ENCODE results near the gene COL1A1. TPM values are rescaled to one million over a fixed set of nuclear protein-coding genes. Genes with fewer than 3 reads are reported as not detected.

The COL1A1 gene
- total RNA-seq, 6 experiments from 2014 or later, result 4,948 to 7,804 (median 5,240) TPM

DNA sequence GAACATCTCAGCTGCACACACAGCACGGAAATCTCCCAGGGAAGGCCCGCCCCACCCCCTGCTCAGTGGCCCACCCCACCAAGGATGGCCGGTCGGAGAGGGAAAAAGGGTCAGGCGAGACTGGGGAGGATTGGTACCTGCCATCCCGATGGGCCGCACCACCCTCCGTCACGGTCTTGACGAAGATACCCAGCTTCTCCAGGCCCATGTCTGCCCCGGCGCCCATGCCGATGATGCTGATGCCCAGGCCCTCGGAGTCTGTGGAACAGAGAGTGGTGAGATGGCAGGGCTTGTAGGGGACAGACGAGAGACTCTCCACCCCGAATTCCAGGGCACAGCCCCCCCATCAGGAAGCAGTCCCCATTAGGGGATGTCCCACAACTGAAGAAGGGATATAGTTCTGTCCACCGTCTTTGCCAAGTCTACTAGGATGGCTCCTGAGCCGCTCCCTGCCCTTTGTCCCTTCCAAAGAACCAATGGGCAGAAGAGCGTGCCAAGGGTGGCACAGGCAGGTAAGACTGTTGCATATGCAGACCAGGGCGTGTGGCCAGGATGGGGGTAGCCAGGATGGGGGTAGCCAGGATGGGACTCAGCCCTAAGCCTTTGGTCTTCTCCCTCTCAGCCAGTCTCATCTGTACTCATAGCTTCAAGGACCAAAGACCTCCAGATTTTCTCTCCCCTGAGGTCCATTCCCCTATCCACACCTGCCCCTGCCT lies 57.8 kb downstream of the COL1A1 start:
- Mint-ChIP-seq H3K4me3 (no peak overlapping the region), H3K4me1 (ENCODE audit: low read depth) (peaks cover 63% of the 10 kb centered on the region), H3K27ac (no peak overlapping the region), H3K9me3 (no peaks in the 10 kb centered on the region), H3K27me3 (ENCODE audit: insufficient read depth) (peaks cover 2% of the 10 kb centered on the region), H3K36me3 (ENCODE audit: low read depth) (peaks cover 45% of the 10 kb centered on the region)
- DNase-seq, result no peak
- TF ChIP-seq, protein P1, sequence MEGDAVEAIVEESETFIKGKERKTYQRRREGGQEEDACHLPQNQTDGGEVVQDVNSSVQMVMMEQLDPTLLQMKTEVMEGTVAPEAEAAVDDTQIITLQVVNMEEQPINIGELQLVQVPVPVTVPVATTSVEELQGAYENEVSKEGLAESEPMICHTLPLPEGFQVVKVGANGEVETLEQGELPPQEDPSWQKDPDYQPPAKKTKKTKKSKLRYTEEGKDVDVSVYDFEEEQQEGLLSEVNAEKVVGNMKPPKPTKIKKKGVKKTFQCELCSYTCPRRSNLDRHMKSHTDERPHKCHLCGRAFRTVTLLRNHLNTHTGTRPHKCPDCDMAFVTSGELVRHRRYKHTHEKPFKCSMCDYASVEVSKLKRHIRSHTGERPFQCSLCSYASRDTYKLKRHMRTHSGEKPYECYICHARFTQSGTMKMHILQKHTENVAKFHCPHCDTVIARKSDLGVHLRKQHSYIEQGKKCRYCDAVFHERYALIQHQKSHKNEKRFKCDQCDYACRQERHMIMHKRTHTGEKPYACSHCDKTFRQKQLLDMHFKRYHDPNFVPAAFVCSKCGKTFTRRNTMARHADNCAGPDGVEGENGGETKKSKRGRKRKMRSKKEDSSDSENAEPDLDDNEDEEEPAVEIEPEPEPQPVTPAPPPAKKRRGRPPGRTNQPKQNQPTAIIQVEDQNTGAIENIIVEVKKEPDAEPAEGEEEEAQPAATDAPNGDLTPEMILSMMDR (IDR thresholded peaks at IDR 0.05), result no peak

DNA sequence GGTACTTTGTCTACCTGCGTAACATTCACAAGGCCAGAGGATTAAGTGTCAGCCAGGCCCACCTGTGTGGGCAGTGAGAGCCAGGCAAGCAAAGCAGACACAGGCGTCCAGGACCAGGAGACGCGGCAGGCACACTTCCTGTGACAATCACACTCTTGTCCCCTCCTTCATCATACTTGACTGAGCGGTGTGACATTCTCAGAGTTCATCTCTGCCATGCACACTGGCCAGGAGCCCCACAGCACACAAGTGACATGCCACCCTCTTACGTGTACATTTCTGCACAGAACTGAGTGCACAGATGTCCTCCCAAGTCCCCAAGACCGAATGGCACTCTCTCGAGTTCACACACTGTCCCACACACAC lies 59.7 kb downstream of the COL1A1 start:
- DNase-seq, result no peak
- no peak overlapping the region; the same call in 1 of the 2 replicates for H3K27ac Mint-ChIP-seq
- no peak overlapping the region for H3K4me3 Mint-ChIP-seq

DNA sequence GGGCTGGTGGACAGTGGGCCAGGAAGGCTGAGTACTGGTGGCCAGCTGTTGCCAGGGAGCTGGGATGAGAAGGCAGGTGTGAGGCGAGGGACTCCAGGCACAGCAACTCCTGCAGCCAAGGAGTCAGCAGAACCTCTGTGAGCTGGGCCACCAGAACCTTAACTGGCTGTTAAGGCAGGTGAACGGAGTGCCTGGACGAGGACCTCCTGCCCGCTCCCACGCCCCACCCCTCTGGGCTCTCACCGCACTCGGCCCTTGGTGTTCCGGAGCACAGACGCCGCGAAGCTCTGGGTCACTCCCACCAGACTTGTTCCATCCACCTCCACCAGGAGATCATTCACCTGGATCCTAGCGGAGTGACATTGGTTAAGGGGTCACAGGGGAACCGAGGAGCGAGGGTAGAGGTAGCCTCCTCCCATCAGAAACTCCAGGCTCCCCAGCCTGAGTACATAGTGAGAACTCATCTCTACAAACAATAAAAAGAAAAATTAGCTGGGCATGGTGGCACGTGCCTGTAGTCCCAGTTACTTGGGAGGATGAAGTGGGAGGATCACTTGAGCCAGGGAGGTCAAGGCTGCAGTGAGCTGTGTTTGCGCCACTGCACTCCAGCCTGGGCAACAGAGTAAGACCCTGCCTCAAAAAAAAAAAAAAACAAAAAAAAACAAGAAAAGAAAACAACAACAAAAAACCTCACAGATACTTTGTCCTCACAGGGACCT lies 60.2 kb downstream of the COL1A1 start:
- no peak for DNase-seq
- Mint-ChIP-seq H3K36me3 (ENCODE audit: low read depth) (peaks cover 64% of the 10 kb centered on the region), H3K9me3 (no peaks in the 10 kb centered on the region), H3K4me3 (no peak overlapping the region; the same call in 1 of the 2 replicates), H3K27me3 (ENCODE audit: insufficient read depth) (peaks cover 6% of the 10 kb centered on the region), H3K27ac (peak overlapping the region; percentile 48; the same call in 1 of the 2 replicates), H3K4me1 (ENCODE audit: low read depth) (peaks cover 52% of the 10 kb centered on the region)
- TF ChIP-seq, protein P1 (IDR thresholded peaks at IDR 0.05), result no peak

More for the DNA sequence above, 59.7 kb downstream of the COL1A1 start:
- no peaks in the 10 kb centered on the region for H3K9me3 Mint-ChIP-seq
- peaks cover 61% of the 10 kb centered on the region for H3K36me3 Mint-ChIP-seq (ENCODE audit: low read depth)
- peaks cover 56% of the 10 kb centered on the region for H3K4me1 Mint-ChIP-seq (ENCODE audit: low read depth)
- peaks cover 6% of the 10 kb centered on the region for H3K27me3 Mint-ChIP-seq (ENCODE audit: insufficient read depth)
- TF ChIP-seq, protein P1 (IDR thresholded peaks at IDR 0.05), result no peak

DNA sequence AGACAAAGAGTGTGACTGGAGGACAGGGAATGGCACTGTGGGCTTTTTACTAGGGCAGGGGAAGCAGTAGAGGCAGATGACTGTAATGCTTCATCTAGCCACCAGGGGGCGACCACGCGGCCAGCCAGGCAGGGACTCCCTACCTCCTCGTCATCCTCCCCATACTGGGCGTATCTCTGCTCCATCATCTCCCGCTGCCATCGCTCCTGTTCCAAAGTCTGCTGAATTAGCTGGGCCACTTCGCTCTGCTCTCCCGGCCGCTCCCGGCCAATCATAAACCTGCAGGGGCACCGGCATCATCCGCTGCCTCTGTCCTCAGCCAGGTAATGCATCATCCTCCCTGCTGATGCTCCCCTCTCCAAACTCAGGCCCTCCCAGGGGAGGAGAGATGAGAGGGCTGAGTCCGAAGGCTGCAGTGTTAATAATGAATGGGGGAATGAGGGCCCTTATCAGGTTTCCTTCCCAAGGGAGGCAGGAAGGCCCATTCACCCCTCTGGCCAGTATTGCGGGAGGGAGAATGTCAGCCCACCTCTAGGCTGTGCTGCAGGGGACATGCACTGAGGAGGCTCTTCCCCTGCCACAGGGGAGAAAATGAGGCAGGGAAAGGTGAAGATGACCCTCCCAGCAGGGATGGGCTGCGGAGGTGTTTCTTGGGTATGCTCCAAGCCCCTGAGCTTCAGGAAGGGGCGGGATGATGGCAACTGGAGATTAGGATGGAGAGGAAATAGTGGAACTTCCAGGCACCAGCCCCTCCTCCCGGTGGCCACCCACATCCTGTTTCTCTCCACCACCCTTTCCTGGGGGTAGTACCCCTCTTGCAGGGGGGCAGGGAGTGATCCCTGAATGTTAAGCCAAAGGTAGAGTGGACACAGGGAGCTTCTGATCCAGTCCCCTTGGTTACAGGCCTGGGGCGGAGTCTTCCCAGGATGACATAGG lies 61.2 kb downstream of the COL1A1 start:
- H3K27me3 Mint-ChIP-seq (ENCODE audit: insufficient read depth), result peaks cover 6% of the 10 kb centered on the region
- H3K9me3 Mint-ChIP-seq, result no peaks in the 10 kb centered on the region
- H3K27ac Mint-ChIP-seq, result peak overlapping the region; percentile 56; the same call in 1 of the 2 replicates
- TF ChIP-seq, protein P1 (IDR thresholded peaks at IDR 0.05), result peak; percentile 99
- no peak overlapping the region for H3K4me3 Mint-ChIP-seq
- H3K36me3 Mint-ChIP-seq (ENCODE audit: low read depth), result peaks cover 68% of the 10 kb centered on the region
- peak; percentile 72 for DNase-seq
- peaks cover 42% of the 10 kb centered on the region for H3K4me1 Mint-ChIP-seq (ENCODE audit: low read depth)

DNA sequence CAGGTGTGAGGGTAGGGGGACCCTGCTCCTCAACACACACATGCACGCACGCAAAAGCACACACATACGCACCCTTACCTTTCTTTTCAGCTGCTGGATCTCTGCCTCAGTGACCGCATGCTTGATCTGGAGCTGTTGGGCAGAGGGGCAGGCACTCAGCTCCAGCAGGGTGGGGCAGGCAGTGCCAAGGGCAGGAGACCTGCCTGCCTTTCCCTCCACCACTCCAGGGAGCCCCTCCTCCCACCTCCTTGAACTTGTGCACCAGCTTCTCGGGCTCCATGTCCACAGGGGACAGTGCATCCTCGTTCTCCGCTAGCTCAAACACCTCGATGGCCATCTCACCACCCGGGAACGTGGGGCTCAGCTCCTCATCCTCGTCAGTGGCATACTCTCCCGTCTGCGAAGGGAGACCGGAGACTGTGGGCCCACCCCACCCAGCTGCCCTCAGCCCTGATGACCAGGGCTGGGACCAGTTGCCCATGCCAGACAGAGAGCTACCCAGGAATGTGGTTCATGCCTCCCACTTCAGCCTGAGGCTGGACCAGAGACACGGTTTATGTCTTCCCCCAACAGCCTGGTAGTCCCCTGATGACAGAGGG lies 62.1 kb downstream of the COL1A1 start:
- Mint-ChIP-seq H3K27me3 (ENCODE audit: insufficient read depth) (peaks cover 6% of the 10 kb centered on the region), H3K9me3 (no peaks in the 10 kb centered on the region), H3K4me3 (no peak overlapping the region), H3K4me1 (ENCODE audit: low read depth) (peaks cover 36% of the 10 kb centered on the region), H3K27ac (no peak overlapping the region), H3K36me3 (ENCODE audit: low read depth) (peaks cover 64% of the 10 kb centered on the region)
- TF ChIP-seq, protein P1 (IDR thresholded peaks at IDR 0.05), result no peak
- no peak for DNase-seq
